K562 (cell line): Measurements from ENCODE around the gene CTDSP2. TPM values are rescaled to one million over a fixed set of nuclear protein-coding genes. Genes with fewer than 3 reads are reported as not detected.

Experiments used
- ATF3 ChIP-seq, 2 experiments: fragments of 450-650 bp in 1 of 2; sonication (generic) in 1 of 2; formaldehyde crosslinking in 1 of 2; IDR thresholded peaks in 1 of 2; conservative IDR thresholded peaks in 1 of 2; 2 replicates each; pipeline versions ENCODE4 v1.6.1 to v1.8.1; 2016 to 2023; ENCODE audit warnings: mild to moderate bottlenecking in 2 of 2, moderate library complexity in 2 of 2, inconsistent platforms in 1 of 2, missing genetic modification reagents in 1 of 2
- BCLAF1 ChIP-seq, 2 experiments: fragments of 450-650 bp in 1 of 2; IDR thresholded peaks; 2 replicates each; pipeline ENCODE4 v1.6.1; 2011 to 2017; ENCODE audit warnings: low read depth in 2 of 2, antibody characterized with exemption in 1 of 2, borderline replicate concordance in 1 of 2, low read length in 1 of 2, mild to moderate bottlenecking in 1 of 2, mixed read lengths in 1 of 2; ENCODE audit not compliant: control insufficient read depth in 1 of 2
- BRD9 ChIP-seq: fragments of 450-650 bp; IDR thresholded peaks from 2 replicates; pipeline ENCODE4 v1.6.1; 2018; ENCODE audit warnings: low read depth; ENCODE audit not compliant: partially characterized antibody
- CTCF ChIP-seq, 3 experiments: IDR thresholded peaks in 2 of 3; conservative IDR thresholded peaks in 1 of 3; 2 replicates each; pipeline ENCODE4 v1.5.1; 2011 to 2012; ENCODE audit warnings: low read length in 3 of 3, mild to moderate bottlenecking in 3 of 3, control low read depth in 2 of 3, improper control_type of control experiment in 1 of 3, inconsistent platforms in 1 of 3, low read depth in 1 of 3, mixed read lengths in 1 of 3, moderate library complexity in 1 of 3; ENCODE audit not compliant: insufficient read depth in 2 of 3
- E2F6 ChIP-seq, 2 experiments: IDR thresholded peaks; 2 replicates each; pipeline ENCODE4 v1.6.1; 2011; ENCODE audit warnings: borderline replicate concordance in 1 of 2, control low read depth in 1 of 2, low read depth in 1 of 2, low read length in 1 of 2, mild to moderate bottlenecking in 1 of 2, mixed read lengths in 1 of 2, moderate library complexity in 1 of 2; ENCODE audit not compliant: insufficient read depth in 1 of 2, insufficient read length in 1 of 2, poor library complexity in 1 of 2, severe bottlenecking in 1 of 2; ENCODE audit errors: extremely low read depth in 1 of 2
- HDAC2 ChIP-seq: fragments of 450-650 bp; IDR thresholded peaks from 2 replicates; pipeline ENCODE4 v1.6.1; 2016; ENCODE audit warnings: mild to moderate bottlenecking
- MAZ ChIP-seq, 2 experiments: fragments of 450-650 bp in 1 of 2; sonication (generic) in 1 of 2; formaldehyde crosslinking; IDR thresholded peaks in 1 of 2; conservative IDR thresholded peaks in 1 of 2; 2 replicates each; pipeline versions ENCODE4 v1.4.0 to v1.5.0; 2020; ENCODE audit warnings: mild to moderate bottlenecking in 1 of 2, missing genetic modification reagents in 1 of 2
- MITF ChIP-seq: IDR thresholded peaks from 2 replicates; pipeline ENCODE4 v1.6.1; 2014; ENCODE audit warnings: antibody characterized with exemption
- NFIC ChIP-seq: fragments of 450-650 bp; IDR thresholded peaks from 2 replicates; pipeline ENCODE4 v1.6.1; 2017; ENCODE audit warnings: mild to moderate bottlenecking, inconsistent platforms
- PPARD ChIP-seq: fragments of 250-450 bp; sonication (Bioruptor Pico); IDR thresholded peaks from 2 replicates; pipeline ENCODE4 v1.8.0; 2022; ENCODE audit warnings: inconsistent platforms, mild to moderate bottlenecking, moderate library complexity
- PRMT5 ChIP-seq: sonication (generic); formaldehyde crosslinking; IDR thresholded peaks from 2 replicates; pipeline ENCODE4 v1.5.0; 2020; ENCODE audit warnings: missing genetic modification reagents
- RAD21 ChIP-seq, 2 experiments: fragments of 250-450 bp in 1 of 2; fragments of 450-650 bp in 1 of 2; sonication (Bioruptor Pico) in 1 of 2; formaldehyde crosslinking in 1 of 2; IDR thresholded peaks in 1 of 2; conservative IDR thresholded peaks in 1 of 2; 2 replicates each; pipeline versions ENCODE4 v1.4.0 to v1.8.0; 2020 to 2022; ENCODE audit warnings: mild to moderate bottlenecking in 2 of 2, moderate library complexity in 1 of 2
- RBM39 ChIP-seq: fragments of 200-400 bp; formaldehyde crosslinking; optimal IDR thresholded peaks from 2 replicates; pipeline ENCODE3; 2018; ENCODE audit warnings: low read depth, low read length
- ZFX ChIP-seq: sonication (generic); formaldehyde crosslinking; IDR thresholded peaks from 2 replicates; pipeline ENCODE4 v1.8.0; 2022; ENCODE audit warnings: mild to moderate bottlenecking, missing genetic modification reagents, moderate library complexity
- ZNF197 ChIP-seq: fragments of 200-800 bp; sonication (Bioruptor generic); IDR thresholded peaks from 2 replicates; pipeline ENCODE4 v1.6.1; 2016; ENCODE audit warnings: low read depth, missing genetic modification characterization, missing compliant biosample characterization
- ZNF3 ChIP-seq: fragments of 250-450 bp; sonication (Bioruptor Pico); IDR thresholded peaks from 2 replicates; pipeline ENCODE4 v1.5.0; 2021; ENCODE audit warnings: mild to moderate bottlenecking, moderate library complexity
- polyA plus RNA-seq, 8 experiments: library from polyadenylated mRNA; depleted of rRNA in 4 of 8; stranded (reverse) in 5 of 8; unstranded in 3 of 8; fragments of >200 nt; fragmentation: Nextera tagmentation in 2 of 8; fragmentation: Illumina TruSeq in 1 of 8; extraction: Ambion mirVana in 2 of 8; extraction: Trizol in 1 of 8; gene quantifications; 2 replicates each; pipeline versions ENCODE4 v1.2.1 to v1.2.3, GENCODE V29; 2011 to 2014; ENCODE audit warnings: inconsistent platforms in 1 of 8, missing spikeins in 1 of 8
- total RNA-seq, 7 experiments: library from RNA; depleted of rRNA in 6 of 7; stranded (reverse); fragments of >200 nt in 6 of 7; fragmentation: Illumina TruSeq in 2 of 7; extraction: Trizol in 2 of 7; gene quantifications; 2 replicates each; pipeline versions ENCODE4 v1.2.1 to v1.2.3, GENCODE V29; 2011 to 2021; ENCODE audit warnings: low replicate concordance in 1 of 7

Gene CTDSP2
- total and polyA plus RNA-seq, 9 of the 15 experiments (the other 6 are each of a cell fraction or from before 2014, with no cell fraction given): 20.4 to 108 (median 47.7) TPM

GRCh38 chr12:57865084-57865751, 18.7 kb upstream of the CTDSP2 start (continued):
- no peak for TF ChIP-seq ATF3 (IDR thresholded peaks at IDR 0.05)
- no peak for TF ChIP-seq ATF3 (CRISPR knock-in tag; conservative IDR thresholded peaks at IDR 0.05)
- no peak for TF ChIP-seq PRMT5
- 0 out of 2 replicates have a peak, but pooled peaks have one; percentile 7 for TF ChIP-seq HDAC2
- TF ChIP-seq BCLAF1 (IDR thresholded peaks at IDR 0.05; ENCODE audit: borderline replicate concordance in 1 of 2, control insufficient read depth in 1 of 2, low read depth in 2 of 2, low read length in 1 of 2): no peak
- peak in 1 of 2 experiments; percentile 80; a peak in 2 of 4 replicates for TF ChIP-seq MAZ (CRISPR knock-in tag; conservative IDR thresholded peaks at IDR 0.05 in 1 of 2, IDR thresholded peaks at IDR 0.05 in 1 of 2)
- 0 out of 6 replicates have a peak, but pooled peaks of 1 of the 3 experiments have one; percentile 3 for TF ChIP-seq CTCF (IDR thresholded peaks at IDR 0.05 in 2 of 3, conservative IDR thresholded peaks at IDR 0.05 in 1 of 3; ENCODE audit: insufficient read depth in 2 of 3, low read depth in 1 of 3, low read length in 3 of 3)
- no peak for TF ChIP-seq RBM39
- TF ChIP-seq RAD21 (CRISPR knock-in tag; conservative IDR thresholded peaks at IDR 0.05 in 1 of 2, IDR thresholded peaks at IDR 0.05 in 1 of 2): 0 out of 4 replicates have a peak, but pooled peaks of 1 of the 2 experiments have one; percentile 5
- no peak for TF ChIP-seq ZNF3 (CRISPR knock-in tag)
- TF ChIP-seq ZFX (CRISPR knock-in tag): peak; percentile 85
- TF ChIP-seq BRD9: no peak
- no peak for TF ChIP-seq MITF
- peak; percentile 49 to 84 for TF ChIP-seq E2F6 (IDR thresholded peaks at IDR 0.05; ENCODE audit: borderline replicate concordance in 1 of 2, extremely low read depth in 1 of 2, insufficient read depth in 1 of 2, insufficient read length in 1 of 2, low read depth in 1 of 2, low read length in 1 of 2, poor library complexity in 1 of 2, severe bottlenecking in 1 of 2)
- TF ChIP-seq PPARD: no peak
- TF ChIP-seq ZNF197 (CRISPR knock-in tag): no peak
- TF ChIP-seq NFIC: peak; percentile 24; the same call in 1 of the 2 replicates
